Sigmoid colon (tissue), 7 donors: ENCODE measurements around the gene GALNT12. TPM values are rescaled to one million over a fixed set of nuclear protein-coding genes. Genes with fewer than 3 reads are reported as not detected.

Experiments
- DNase-seq: peaks from one replicate; pipeline ENCODE4 v3.0.0-alpha.2; 2019
- H3K27ac ChIP-seq, 4 donors: fragments of 200-600 bp; sonication (generic); one replicate each; pipeline ENCODE4 v1.5.1; 2016 to 2019; ENCODE audit warnings: mild to moderate bottlenecking in 1 of 4
- H3K27me3 ChIP-seq, 3 donors: fragments of 200-600 bp; sonication (generic); one replicate each; pipeline ENCODE4 v1.5.1; 2019; ENCODE audit warnings: mild to moderate bottlenecking in 1 of 3
- H3K36me3 ChIP-seq, 4 donors: fragments of 200-600 bp; sonication (generic); one replicate each; pipeline ENCODE4 v1.5.1; 2016 to 2019
- H3K4me1 ChIP-seq, 4 donors: fragments of 200-600 bp; sonication (generic); one replicate each; pipeline ENCODE4 v1.5.1; 2017 to 2019
- H3K4me3 ChIP-seq, 4 donors: fragments of 200-600 bp; sonication (generic); one replicate each; pipeline ENCODE4 v1.5.1; 2017 to 2019; ENCODE audit warnings: mild to moderate bottlenecking in 2 of 4, moderate library complexity in 1 of 4
- H3K9me3 ChIP-seq, 4 donors: fragments of 200-600 bp in 3 of 4; sonication (generic) in 3 of 4; one replicate each; pipeline versions ENCODE4 v1.5.1 to v1.6.1; 2013 to 2019
- CTCF ChIP-seq, 4 experiments: fragments of 450-650 bp in 3 of 4; fragments of 200-600 bp in 1 of 4; IDR thresholded peaks; one replicate each; pipeline ENCODE4 v1.5.1; 2016 to 2019; ENCODE audit warnings: antibody characterized with exemption in 4 of 4, mild to moderate bottlenecking in 3 of 4, moderate library complexity in 2 of 4
- EP300 ChIP-seq, 4 donors: sonication (generic); formaldehyde crosslinking; IDR thresholded peaks; one replicate each; pipeline ENCODE4 v1.6.1; 2017; ENCODE audit warnings: antibody characterized with exemption in 4 of 4
- POLR2A ChIP-seq, 2 donors: fragments of 450-650 bp; IDR thresholded peaks; one replicate each; pipeline ENCODE4 v1.6.1; 2016; ENCODE audit warnings: antibody characterized with exemption in 2 of 2, mild to moderate bottlenecking in 2 of 2, moderate library complexity in 2 of 2
- POLR2AphosphoS5 ChIP-seq, 4 donors: sonication (generic); formaldehyde crosslinking; IDR thresholded peaks; one replicate each; pipeline ENCODE4 v1.6.1; 2017; ENCODE audit warnings: antibody characterized with exemption in 4 of 4
- WGBS, 2 donors: extraction: QIAGEN DNeasy Blood & Tissue Kit; methylation state at CpG; one replicate each; pipeline ENCODE4 v1.1.7; 2013; 5-methylcytosine and 5-hydroxymethylcytosine counted together
- intact Hi-C: fragments of 100-400 bp; cut with DNase I; formaldehyde crosslinking; loops from one replicate; pipeline ENCODE4 v1.15.1; 2023
- polyA plus RNA-seq, 3 donors: library from polyadenylated mRNA; stranded (reverse); fragments of 200-250 nt; gene quantifications; one replicate each; pipeline ENCODE4 v1.2.3, GENCODE V29; 2013
- total RNA-seq, 4 donors: library from RNA; depleted of rRNA; stranded (reverse); fragments of >200 nt; gene quantifications; one replicate each; pipeline ENCODE4 v1.1.0, GENCODE V29; 2016
- donor health status: healthy with polysubstance abuse.
- donor health status: Bipolar disorder and iron deficiency.
- donor health status: healthy.

Gene GALNT12
- total RNA-seq (10 to 100 TPM; 11.5 to 18.9 (median 15.7) TPM), polyA plus RNA-seq (10 to 100 TPM; 23.6 to 34.2 (median 30.5) TPM)

- Histone ChIP-seq H3K4me3 (peak within 1 kb of the TSS; percentile 42 to 64 (median 62)), H3K4me1 (peaks cover 0 to 68% (median 51%) of the 10 kb centered on the region in 4 donors), H3K9me3 (no peaks in the 10 kb centered on the region), H3K36me3 (no peaks in the 10 kb centered on the region), H3K27ac (peak within 1 kb of the TSS; percentile 83 to 90 (median 86)), H3K27me3 (no peaks in the 10 kb centered on the region)
- DNase-seq = peak; percentile 71
- 2 to 8% methylated on average over 51 of the region's 51 CpGs for WGBS, 2 donors
- peak in 2 of 4 donors; percentile 48 to 61 for TF ChIP-seq POLR2AphosphoS5 (IDR thresholded peaks at IDR 0.05)
- TF ChIP-seq EP300 (IDR thresholded peaks at IDR 0.05) = no peak
- intact Hi-C loops = loop anchor here (5.0 to 10.0 kb wide), 4 partner anchors 40 to 1010 kb away; partner anchors contain the start of genes ALG2 and SEC61B
Measured at GRCh38 chr9:98807070-98807813, at the start of gene GALNT12. Gene GALNT12 (plus strand): TSS chr9:98807670. CDS start chr9:98807699, 29 bp downstream.

GRCh38 chr9:98760231-98760630 is 47.2 kb upstream of the GALNT12 start:
- no peak overlapping the region for H3K4me3 ChIP-seq
- H3K36me3 ChIP-seq = peaks cover 0 to 56% (median 25%) of the 10 kb centered on the region in 4 donors
- DNase-seq = no peak
- H3K4me1 ChIP-seq = no peaks in the 10 kb centered on the region
- intact Hi-C loops = no loop called here
- no peaks in the 10 kb centered on the region for H3K9me3 ChIP-seq
- H3K27ac ChIP-seq = no peak overlapping the region
- no peaks in the 10 kb centered on the region for H3K27me3 ChIP-seq
- no peak for TF ChIP-seq EP300 (IDR thresholded peaks at IDR 0.05)
- TF ChIP-seq POLR2A (IDR thresholded peaks at IDR 0.05) = no peak
- no peak for TF ChIP-seq POLR2AphosphoS5 (IDR thresholded peaks at IDR 0.05)
- TF ChIP-seq CTCF (IDR thresholded peaks at IDR 0.05) = no peak

- Histone ChIP-seq H3K27ac (no peak overlapping the region), H3K36me3 (peaks cover 14 to 53% (median 28%) of the 10 kb centered on the region in 4 donors), H3K4me1 (no peaks in the 10 kb centered on the region), H3K4me3 (no peak overlapping the region), H3K27me3 (no peaks in the 10 kb centered on the region), H3K9me3 (no peaks in the 10 kb centered on the region)
- no peak for DNase-seq
- intact Hi-C loops = no loop called here
- TF ChIP-seq POLR2AphosphoS5 (IDR thresholded peaks at IDR 0.05) (no peak), CTCF (IDR thresholded peaks at IDR 0.05) (no peak), POLR2A (IDR thresholded peaks at IDR 0.05) (no peak), EP300 (IDR thresholded peaks at IDR 0.05) (no peak)
- 94 to 95% methylated on average over 3 of the region's 3 CpGs for WGBS, 2 donors
Measured at GRCh38 chr9:98763986-98764745, 43.3 kb upstream of the GALNT12 start.

GRCh38 chr9:98765256-98765655 is 42.2 kb upstream of the GALNT12 start:
- Histone ChIP-seq H3K27me3 (no peaks in the 10 kb centered on the region), H3K27ac (no peak overlapping the region), H3K9me3 (no peaks in the 10 kb centered on the region), H3K36me3 (peaks cover 14 to 59% (median 29%) of the 10 kb centered on the region in 4 donors), H3K4me3 (no peak overlapping the region), H3K4me1 (no peaks in the 10 kb centered on the region)
- DNase-seq = no peak
- WGBS, 2 donors = 96 to 97% methylated on average over 1 of the region's 1 CpG
- intact Hi-C loops = no loop called here
- no peak for TF ChIP-seq POLR2A (IDR thresholded peaks at IDR 0.05)
- TF ChIP-seq CTCF (IDR thresholded peaks at IDR 0.05) = no peak
- TF ChIP-seq POLR2AphosphoS5 (IDR thresholded peaks at IDR 0.05) = no peak
- TF ChIP-seq EP300 (IDR thresholded peaks at IDR 0.05) = no peak

- Histone ChIP-seq H3K27me3 (no peaks in the 10 kb centered on the region), H3K9me3 (no peaks in the 10 kb centered on the region), H3K4me3 (no peak overlapping the region), H3K36me3 (peaks cover 19 to 73% (median 41%) of the 10 kb centered on the region in 4 donors), H3K27ac (no peak overlapping the region), H3K4me1 (no peaks in the 10 kb centered on the region)
- no peak for DNase-seq
- TF ChIP-seq EP300 (IDR thresholded peaks at IDR 0.05) = no peak
- no peak for TF ChIP-seq POLR2AphosphoS5 (IDR thresholded peaks at IDR 0.05)
- TF ChIP-seq CTCF (IDR thresholded peaks at IDR 0.05) = no peak
- no peak for TF ChIP-seq POLR2A (IDR thresholded peaks at IDR 0.05)
- intact Hi-C loops = no loop called here
- 92 to 94% methylated on average over 2 of the region's 2 CpGs for WGBS, 2 donors
Measured at GRCh38 chr9:98766586-98766985, 40.9 kb upstream of the GALNT12 start.
